SK-N-SH (cell line): ENCODE data around the gene CARD14. TPM values are rescaled to one million over a fixed set of nuclear protein-coding genes. Genes with fewer than 3 reads are reported as not detected.
A peak's percentile ranks its signal among the peaks of the same experiment; 100 is the strongest.

ENCODE experiments used
- CTCF ChIA-PET: fragments of 300-600, 350-600 bp; formaldehyde crosslinking; extraction: SDS; loops from one replicate; lab custom pipeline; 2021; lab: Yijun Ruan, JAX
- POLR2A ChIA-PET: fragments of 350-600 bp; sonication (Branson Sonifier 250); formaldehyde crosslinking; extraction: SDS; loops from one replicate; lab custom pipeline; 2020; ENCODE audit warnings: antibody characterized with exemption, inconsistent platforms; lab: Yijun Ruan, JAX
- DNase-seq: peaks from one replicate; pipeline ENCODE4 v3.0.0; 2012
- H2AFZ ChIP-seq: fragments of 200-600 bp; sonication (generic); 2 replicates; pipeline ENCODE4 v1.8.1; 2016; ENCODE audit warnings: antibody characterized with exemption, mild to moderate bottlenecking, low read depth
- H3F3A ChIP-seq: fragments of 200-600 bp; sonication (generic); replicated peaks from 2 replicates; pipeline ENCODE3; 2016; ENCODE audit warnings: antibody characterized with exemption, mild to moderate bottlenecking; ENCODE audit not compliant: insufficient read depth
- H3K27ac ChIP-seq, 2 experiments: fragments of 200-500 bp in 1 of 2; fragments of 200-600 bp in 1 of 2; sonication (Bioruptor generic) in 1 of 2; sonication (generic), shearing (Covaris generic) in 1 of 2; 2 replicates each; pipeline versions ENCODE4 v1.5.1 to v1.6.1; 2014 to 2016; ENCODE audit warnings: low read depth in 2 of 2, inconsistent platforms in 1 of 2, low read length in 1 of 2, mild to moderate bottlenecking in 1 of 2, mixed read lengths in 1 of 2
- H3K27me3 ChIP-seq: fragments of 200-600 bp; sonication (generic), shearing (Covaris generic); 2 replicates; pipeline ENCODE4 v1.6.1; 2016; ENCODE audit warnings: mixed run types; ENCODE audit not compliant: insufficient read depth
- H3K36me3 ChIP-seq, 2 experiments: fragments of 200-500 bp in 1 of 2; fragments of 200-600 bp in 1 of 2; sonication (Bioruptor generic) in 1 of 2; sonication (generic) in 1 of 2; replicated peaks in 1 of 2; 2 replicates each; pipeline versions ENCODE3 to v1.5.1; 2014 to 2016; ENCODE audit warnings: low read length in 1 of 2, mild to moderate bottlenecking in 1 of 2; ENCODE audit not compliant: insufficient read depth in 2 of 2, control insufficient read depth in 1 of 2
- H3K4me1 ChIP-seq, 2 experiments: fragments of 200-500 bp in 1 of 2; fragments of 200-600 bp in 1 of 2; sonication (Bioruptor generic) in 1 of 2; sonication (generic), shearing (Covaris generic) in 1 of 2; 2 replicates each; pipeline versions ENCODE4 v1.5.1 to v1.6.1; 2014 to 2016; ENCODE audit warnings: low read depth in 1 of 2, low read length in 1 of 2, mixed run types in 1 of 2; ENCODE audit not compliant: insufficient read depth in 2 of 2, control insufficient read depth in 1 of 2
- H3K4me2 ChIP-seq: fragments of 200-600 bp; sonication (generic), shearing (Covaris generic); 2 replicates; pipeline ENCODE4 v1.6.1; 2017; ENCODE audit warnings: mixed run types
- H3K4me3 ChIP-seq, 2 experiments: fragments of 200-500 bp in 1 of 2; fragments of 200-600 bp in 1 of 2; sonication (Bioruptor generic) in 1 of 2; sonication (generic), shearing (Covaris generic) in 1 of 2; 2 replicates each; pipeline versions ENCODE4 v1.5.1 to v1.8.1; 2014 to 2016; ENCODE audit warnings: low read depth in 2 of 2, inconsistent platforms in 1 of 2, low read length in 1 of 2, mild to moderate bottlenecking in 1 of 2, mixed read lengths in 1 of 2, moderate library complexity in 1 of 2
- H3K79me2 ChIP-seq: fragments of 200-600 bp; sonication (generic); 2 replicates; pipeline ENCODE4 v1.8.1; 2017; ENCODE audit warnings: mild to moderate bottlenecking; ENCODE audit not compliant: insufficient read depth
- H3K9ac ChIP-seq: fragments of 200-600 bp; sonication (generic); 2 replicates; pipeline ENCODE4 v1.6.1; 2017; ENCODE audit warnings: mixed run types
- H3K9me2 ChIP-seq: fragments of 200-600 bp; sonication (generic); 2 replicates; pipeline ENCODE4 v1.6.1; 2017; ENCODE audit warnings: mixed run types
- H3K9me3 ChIP-seq: fragments of 200-600 bp; sonication (generic); 2 replicates; pipeline ENCODE4 v1.6.1; 2017; ENCODE audit warnings: mixed run types, mild to moderate bottlenecking, moderate library complexity
- H4K20me1 ChIP-seq: fragments of 200-600 bp; sonication (generic); 2 replicates; pipeline ENCODE4 v1.6.1; 2017; ENCODE audit warnings: mild to moderate bottlenecking, mixed run types; ENCODE audit not compliant: insufficient read depth
- ELF1 ChIP-seq: IDR thresholded peaks from 2 replicates; pipeline ENCODE4 v1.4.0; 2012
- EP300 ChIP-seq, 2 experiments: IDR thresholded peaks; 2 replicates each; pipeline versions ENCODE4 v1.4.0 to v1.6.1; 2012; ENCODE audit warnings: borderline replicate concordance in 1 of 2, low read depth in 1 of 2, low read length in 1 of 2
- FOSL2 ChIP-seq: IDR thresholded peaks from 2 replicates; pipeline ENCODE4 v1.4.0; 2012; ENCODE audit warnings: low read depth, mild to moderate bottlenecking, moderate library complexity, borderline replicate concordance
- FOXM1 ChIP-seq: IDR thresholded peaks from 2 replicates; pipeline ENCODE4 v1.4.0; 2012; ENCODE audit warnings: low read depth, mild to moderate bottlenecking
- GATA2 ChIP-seq: sonication (generic); formaldehyde crosslinking; IDR thresholded peaks from 2 replicates; pipeline ENCODE4 v1.5.0; 2020; ENCODE audit warnings: mild to moderate bottlenecking, missing genetic modification reagents
- MEF2A ChIP-seq: IDR thresholded peaks from 2 replicates; pipeline ENCODE4 v1.4.0; 2012; ENCODE audit warnings: low read depth, borderline replicate concordance
- MXI1 ChIP-seq: IDR thresholded peaks from 2 replicates; pipeline ENCODE4 v1.6.1; 2012; ENCODE audit warnings: mild to moderate bottlenecking, low read depth, low read length, improper control_type of control experiment
- PBX3 ChIP-seq: IDR thresholded peaks from 2 replicates; pipeline ENCODE4; 2012
- REST ChIP-seq: IDR thresholded peaks from 2 replicates; pipeline ENCODE4 v1.6.1; 2012; ENCODE audit warnings: mild to moderate bottlenecking, low read depth, low read length, moderate library complexity
- RFX5 ChIP-seq: IDR thresholded peaks from 2 replicates; pipeline ENCODE4 v1.6.1; 2012; ENCODE audit warnings: mild to moderate bottlenecking, improper control_type of control experiment, low read length
- TAF1 ChIP-seq: IDR thresholded peaks from 2 replicates; pipeline ENCODE4 v1.6.1; 2012; ENCODE audit warnings: low read depth, mild to moderate bottlenecking, low read length, moderate library complexity, borderline replicate concordance
- WGBS: methylation state at CpG from one replicate; pipeline ENCODE4 v1.1.6; 2017; ENCODE audit warnings: low lambda C conversion rate; 5-methylcytosine and 5-hydroxymethylcytosine counted together
- polyA plus RNA-seq, 3 experiments: library from polyadenylated mRNA; depleted of rRNA; stranded (reverse); fragments of >200 nt; gene quantifications; 2 replicates each; pipeline ENCODE4 v1.2.3, GENCODE V29; 2012
- TF ChIP-seq, protein P1 (sequence below): fragments of 150-350 bp; IDR thresholded peaks from 2 replicates; pipeline ENCODE4 v1.6.1; 2016; ENCODE audit warnings: mild to moderate bottlenecking, low read depth, low read length
- TF ChIP-seq, protein P2 (sequence below): IDR thresholded peaks from 2 replicates; pipeline ENCODE4 v1.4.0; 2012; ENCODE audit warnings: low read depth, borderline replicate concordance
- TF ChIP-seq, protein P3 (sequence below): fragments of 150-350 bp; IDR thresholded peaks from 2 replicates; pipeline ENCODE4 v1.6.1; 2017; ENCODE audit warnings: antibody characterized with exemption, low read length, low read depth, borderline replicate concordance

CARD14 gene
- polyA plus RNA-seq, 1 of the 3 experiments (the other 2 are of a cell fraction): 0.05 TPM

GRCh38 chr17:80217703-80218362, 48.0 kb downstream of the CARD14 start (continued):
- TF ChIP-seq REST: no peak
- TF ChIP-seq ELF1: no peak
- no peak for TF ChIP-seq EP300 (IDR thresholded peaks at IDR 0.05; ENCODE audit: borderline replicate concordance in 1 of 2, low read depth in 1 of 2, low read length in 1 of 2)
- no peak for TF ChIP-seq TAF1
- TF ChIP-seq, protein P1, sequence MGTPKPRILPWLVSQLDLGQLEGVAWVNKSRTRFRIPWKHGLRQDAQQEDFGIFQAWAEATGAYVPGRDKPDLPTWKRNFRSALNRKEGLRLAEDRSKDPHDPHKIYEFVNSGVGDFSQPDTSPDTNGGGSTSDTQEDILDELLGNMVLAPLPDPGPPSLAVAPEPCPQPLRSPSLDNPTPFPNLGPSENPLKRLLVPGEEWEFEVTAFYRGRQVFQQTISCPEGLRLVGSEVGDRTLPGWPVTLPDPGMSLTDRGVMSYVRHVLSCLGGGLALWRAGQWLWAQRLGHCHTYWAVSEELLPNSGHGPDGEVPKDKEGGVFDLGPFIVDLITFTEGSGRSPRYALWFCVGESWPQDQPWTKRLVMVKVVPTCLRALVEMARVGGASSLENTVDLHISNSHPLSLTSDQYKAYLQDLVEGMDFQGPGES: no peak
- TF ChIP-seq, protein P2, sequence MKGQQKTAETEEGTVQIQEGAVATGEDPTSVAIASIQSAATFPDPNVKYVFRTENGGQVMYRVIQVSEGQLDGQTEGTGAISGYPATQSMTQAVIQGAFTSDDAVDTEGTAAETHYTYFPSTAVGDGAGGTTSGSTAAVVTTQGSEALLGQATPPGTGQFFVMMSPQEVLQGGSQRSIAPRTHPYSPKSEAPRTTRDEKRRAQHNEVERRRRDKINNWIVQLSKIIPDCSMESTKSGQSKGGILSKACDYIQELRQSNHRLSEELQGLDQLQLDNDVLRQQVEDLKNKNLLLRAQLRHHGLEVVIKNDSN: no peak
- no peak for TF ChIP-seq GATA2 (CRISPR knock-in tag)
- TF ChIP-seq MXI1: no peak
- TF ChIP-seq RFX5: no peak

- H3K4me1 ChIP-seq: peaks cover 4 to 24% of the 10 kb centered on the region in 2 experiments; a peak in 1 of 4 replicates
- H3K27ac ChIP-seq: no peak overlapping the region
- H3K9ac ChIP-seq: no peak overlapping the region
- peaks cover 45% of the 10 kb centered on the region; the same call in 1 of the 2 replicates for H3K79me2 ChIP-seq
- TF ChIP-seq FOSL2: no peak
- TF ChIP-seq, protein P1: no peak
- no peak for TF ChIP-seq REST
- TF ChIP-seq MXI1: no peak
- TF ChIP-seq, protein P3, sequence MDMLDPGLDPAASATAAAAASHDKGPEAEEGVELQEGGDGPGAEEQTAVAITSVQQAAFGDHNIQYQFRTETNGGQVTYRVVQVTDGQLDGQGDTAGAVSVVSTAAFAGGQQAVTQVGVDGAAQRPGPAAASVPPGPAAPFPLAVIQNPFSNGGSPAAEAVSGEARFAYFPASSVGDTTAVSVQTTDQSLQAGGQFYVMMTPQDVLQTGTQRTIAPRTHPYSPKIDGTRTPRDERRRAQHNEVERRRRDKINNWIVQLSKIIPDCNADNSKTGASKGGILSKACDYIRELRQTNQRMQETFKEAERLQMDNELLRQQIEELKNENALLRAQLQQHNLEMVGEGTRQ: no peak
- TF ChIP-seq PBX3: no peak
- no peak for TF ChIP-seq MEF2A
- TF ChIP-seq FOXM1: no peak
- H4K20me1 ChIP-seq: peaks cover 19% of the 10 kb centered on the region
- peaks cover 17 to 29% of the 10 kb centered on the region in 2 experiments for H3K36me3 ChIP-seq
- no peak overlapping the region for H3K4me3 ChIP-seq
- no peak overlapping the region for H2AFZ ChIP-seq
- 0 out of 2 replicates have a peak overlapping the region, but pooled peaks have one; percentile 15 for H3K4me2 ChIP-seq
- WGBS: 86% methylated on average over 6 of the region's 7 CpGs
- H3K9me3 ChIP-seq: no peaks in the 10 kb centered on the region
- H3F3A ChIP-seq: peaks cover 9% of the 10 kb centered on the region
- no peaks in the 10 kb centered on the region for H3K9me2 ChIP-seq
- ChIA-PET CTCF (interaction anchor here (1.0 to 2.3 kb wide), 4 partner anchors 13 to 136 kb away, joined by 4 to 7 read pairs (median 4); partner anchors contain the start of gene GAA), POLR2A (interaction anchor here (1.4 to 1.5 kb wide), 2 partner anchors 16 to 114 kb away, joined by 4 read pairs; no protein-coding TSS in a partner anchor)
- DNase-seq: no peak
- no peaks in the 10 kb centered on the region for H3K27me3 ChIP-seq
These were observed 48.6 kb downstream of the CARD14 start for GRCh38 chr17:80218391-80218790.
